ENCODE measurements around the gene BASP1. TPM values are rescaled to one million over a fixed set of nuclear protein-coding genes. Genes with fewer than 3 reads are reported as not detected.
A peak's percentile ranks its signal among the peaks of the same experiment; 100 is the strongest.

BASP1 gene
- total and polyA plus RNA-seq, 11 donors = 0.66 to 13.6 (median 2.8) TPM

GRCh38 chr5:17180864-17181723 is 36.3 kb upstream of the BASP1 start:
- 69 to 75% (median 72%) methylated on average over 11 of the region's 11 CpGs for WGBS, 4 donors
- Histone ChIP-seq H3K4me3 (no peak overlapping the region), H3K27ac (no peak overlapping the region), H3K36me3 (no peaks in the 10 kb centered on the region), H3K4me1 (peaks cover 0 to 5% (median 0%) of the 10 kb centered on the region in 12 donors), H3K9me3 (no peaks in the 10 kb centered on the region), H3K27me3 (no peaks in the 10 kb centered on the region)
- DNase-seq = no peak
- TF ChIP-seq CTCF (IDR thresholded peaks at IDR 0.05) (no peak), POLR2A (IDR thresholded peaks at IDR 0.05) (no peak)
- ATAC-seq = peak in 1 of 4 donors; percentile 72
- intact Hi-C loops (cut with DNase I) = loop anchor here in 2 of 10 donors (10.0 kb wide), 2 partner anchors 46 to 496 kb away; no protein-coding TSS in a partner anchor

DNA sequence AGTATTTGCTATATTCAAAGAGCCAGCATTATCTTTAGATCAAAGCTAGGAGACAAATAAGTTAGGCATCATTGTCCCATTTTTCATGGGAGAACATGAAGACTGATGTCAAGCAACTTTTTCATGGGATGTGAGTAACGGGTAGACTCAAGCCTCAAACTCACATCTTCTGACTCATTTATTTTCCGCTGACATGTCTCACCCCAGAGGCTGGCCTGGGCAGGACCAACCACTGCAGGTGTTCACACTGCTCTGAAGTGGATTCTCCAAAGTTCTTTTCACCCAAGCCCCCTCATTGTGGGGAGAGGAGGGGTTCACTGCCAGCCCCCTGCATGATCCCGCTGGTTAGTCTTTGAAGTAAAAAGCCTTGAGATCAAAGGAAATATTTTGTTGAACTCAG is 34.9 kb upstream of the BASP1 start:
- Histone ChIP-seq H3K27ac (no peak overlapping the region), H3K4me1 (peaks cover 0 to 1% (median 0%) of the 10 kb centered on the region in 12 donors), H3K4me3 (no peak overlapping the region), H3K9me3 (no peaks in the 10 kb centered on the region), H3K27me3 (no peaks in the 10 kb centered on the region), H3K36me3 (no peaks in the 10 kb centered on the region)
- DNase-seq (no peak), ATAC-seq (no peak)
- 92 to 94% (median 94%) methylated on average over 3 of the region's 3 CpGs for WGBS, 4 donors
- no peak for TF ChIP-seq POLR2A (IDR thresholded peaks at IDR 0.05)
- no peak for TF ChIP-seq CTCF (IDR thresholded peaks at IDR 0.05)
- intact Hi-C loops (cut with DNase I) = loop anchor here in 2 of 10 donors (10.0 kb wide), 2 partner anchors 48 to 498 kb away; no protein-coding TSS in a partner anchor

- no peak overlapping the region for H3K4me3 ChIP-seq
- ATAC-seq (no peak), DNase-seq (no peak)
- H3K36me3 ChIP-seq = no peaks in the 10 kb centered on the region
- TF ChIP-seq CTCF (IDR thresholded peaks at IDR 0.05) = no peak
- no peak for TF ChIP-seq POLR2A (IDR thresholded peaks at IDR 0.05)
- H3K27ac ChIP-seq = no peak overlapping the region
- 84 to 94% (median 92%) methylated on average over 1 of the region's 1 CpG for WGBS, 4 donors
- intact Hi-C loops (cut with DNase I) = loop anchor here in 2 of 10 donors (10.0 kb wide), 2 partner anchors 48 to 498 kb away; no protein-coding TSS in a partner anchor
- no peaks in the 10 kb centered on the region for H3K27me3 ChIP-seq
- H3K9me3 ChIP-seq = no peaks in the 10 kb centered on the region
- H3K4me1 ChIP-seq = no peaks in the 10 kb centered on the region
These were observed 34.5 kb upstream of the BASP1 start for GRCh38 chr5:17182981-17183380.

- H3K27me3 ChIP-seq = no peaks in the 10 kb centered on the region
- H3K9me3 ChIP-seq = no peaks in the 10 kb centered on the region
- H3K36me3 ChIP-seq = no peaks in the 10 kb centered on the region
- H3K4me1 ChIP-seq = no peaks in the 10 kb centered on the region
- DNase-seq = no peak
- ATAC-seq = no peak
- no peak for TF ChIP-seq CTCF (IDR thresholded peaks at IDR 0.05)
- TF ChIP-seq POLR2A (IDR thresholded peaks at IDR 0.05) = no peak
- WGBS, 4 donors = 77 to 88% (median 79%) methylated on average over 7 of the region's 7 CpGs
- H3K4me3 ChIP-seq = no peak overlapping the region
- H3K27ac ChIP-seq = no peak overlapping the region
- intact Hi-C loops (cut with DNase I) = loop anchor here in 2 of 10 donors (10.0 kb wide), 2 partner anchors 49 to 499 kb away; no protein-coding TSS in a partner anchor
These were observed 33.6 kb upstream of the BASP1 start for GRCh38 chr5:17183831-17184230.
